HepG2 (cell line): Measurements from ENCODE around the gene SYCE1.
"Not testable (repeated sequence)": the region's sequence is repeated elsewhere in the genome, so short reads cannot be mapped to it uniquely, and the experiment has no call there.

Experiments used
- HOXA7 ChIP-seq: sonication (generic); formaldehyde crosslinking; IDR thresholded peaks from 2 replicates; pipeline ENCODE4 v1.8.1; 2022; ENCODE audit warnings: mild to moderate bottlenecking, missing genetic modification reagents, moderate library complexity
- POLR2AphosphoS5 ChIP-seq: IDR thresholded peaks from 2 replicates; pipeline ENCODE4 v1.6.1; 2012; ENCODE audit warnings: low read depth, low read length
- SP2 ChIP-seq: sonication (generic); formaldehyde crosslinking; IDR thresholded peaks from 2 replicates; pipeline ENCODE4 v1.5.1; 2020; ENCODE audit warnings: mild to moderate bottlenecking, missing genetic modification reagents
- TAF1 ChIP-seq: sonication (generic); formaldehyde crosslinking; IDR thresholded peaks from 2 replicates; pipeline ENCODE4 v1.4.0; 2020; ENCODE audit warnings: missing genetic modification reagents

DNA sequence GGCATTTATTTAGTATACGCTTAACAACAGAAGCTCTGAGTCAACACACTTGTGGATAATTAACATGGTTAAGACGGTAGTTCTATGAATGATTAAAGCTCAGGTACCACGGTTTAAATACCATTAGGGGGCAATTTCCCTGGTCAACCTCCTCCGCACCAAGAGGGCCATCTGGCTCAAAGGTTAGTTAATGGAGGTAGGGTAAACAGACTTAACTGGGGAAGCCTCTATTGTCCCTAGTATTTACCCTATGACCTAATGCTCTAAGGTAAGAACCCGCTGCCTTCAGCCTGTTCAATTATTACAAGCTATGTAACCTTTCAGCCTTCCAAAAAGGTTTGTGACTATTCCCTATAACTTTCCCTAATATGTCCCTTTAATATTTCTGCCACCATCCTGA, 46.9 kb downstream of the SYCE1 start:
- not testable (repeated sequence) for TF ChIP-seq TAF1 (CRISPR knock-in tag); SP2; POLR2AphosphoS5; HOXA7 (CRISPR knock-in tag)
